Natural killer cell (primary cell): ENCODE results near the gene PARD6G. TPM values are rescaled to one million over a fixed set of nuclear protein-coding genes. Genes with fewer than 3 reads are reported as not detected.

ENCODE experiments used
- ATAC-seq, 3 donors: fragments of 150-1000 bp in 2 of 3; fragments of 200-7000 bp in 1 of 3; cut with Tn5 transposase; 1 replicate in 1 of 3; 2 replicates in 2 of 3; pipeline ENCODE4 v1.10.0; 2021; ENCODE audit warnings: mild to moderate bottlenecking in 2 of 3, moderate library complexity in 2 of 3
- DNase-seq, 2 donors: peaks; one replicate each; pipeline versions ENCODE4 v3.0.0 to v3.0.0-alpha.2; 2013 to 2021; ENCODE audit warnings: mixed read lengths in 1 of 2
- H3K27ac ChIP-seq: one replicate; pipeline ENCODE4 v1.5.1; 2013; ENCODE audit warnings: mild to moderate bottlenecking, low read length
- H3K27me3 ChIP-seq: one replicate; pipeline ENCODE4 v1.6.1; 2013; ENCODE audit warnings: low read length; ENCODE audit not compliant: control insufficient read depth, insufficient read depth
- H3K36me3 ChIP-seq: one replicate; pipeline ENCODE4 v1.6.1; 2013; ENCODE audit warnings: low read length; ENCODE audit not compliant: control insufficient read depth, insufficient read depth
- H3K4me1 ChIP-seq: one replicate; pipeline ENCODE4 v1.6.1; 2013; ENCODE audit warnings: low read length; ENCODE audit not compliant: control insufficient read depth, insufficient read depth
- H3K4me3 ChIP-seq: one replicate; pipeline ENCODE4 v1.5.1; 2013; ENCODE audit warnings: low read length
- H3K9me3 ChIP-seq: one replicate; pipeline ENCODE4 v1.6.1; 2013; ENCODE audit warnings: low read length; ENCODE audit not compliant: control insufficient read depth, insufficient read depth
- H3K27ac Mint-ChIP-seq, 2 donors: one replicate each; pipeline ENCODE4 v1.8.0; 2022; ENCODE audit warnings: mild to moderate bottlenecking in 2 of 2, mixed read lengths in 2 of 2, moderate library complexity in 1 of 2
- H3K27me3 Mint-ChIP-seq, 2 donors: one replicate each; pipeline ENCODE4 v1.8.0; 2022; ENCODE audit warnings: low read depth in 2 of 2, mixed read lengths in 2 of 2
- H3K36me3 Mint-ChIP-seq: one replicate; pipeline ENCODE4 v1.8.0; 2022; ENCODE audit warnings: mixed read lengths
- H3K4me1 Mint-ChIP-seq, 2 donors: one replicate each; pipeline ENCODE4 v1.8.0; 2022; ENCODE audit warnings: mixed read lengths in 2 of 2
- H3K4me3 Mint-ChIP-seq: one replicate; pipeline ENCODE4 v1.8.0; 2022; ENCODE audit warnings: mild to moderate bottlenecking, moderate library complexity, mixed read lengths
- H3K9me3 Mint-ChIP-seq, 2 donors: one replicate each; pipeline ENCODE4 v1.8.0; 2022; ENCODE audit warnings: mixed read lengths in 2 of 2
- WGBS: methylation state at CpG from one replicate; pipeline ENCODE4 v1.1.7; 2013; ENCODE audit warnings: missing lambda C conversion rate; ENCODE audit not compliant: insufficient coverage; 5-methylcytosine and 5-hydroxymethylcytosine counted together
- intact Hi-C: fragments of 100-400 bp; cut with micrococcal nuclease; formaldehyde crosslinking; loops from one replicate; pipeline ENCODE4 v1.14.2; 2022
- total RNA-seq, 4 donors: library from RNA; stranded (reverse); fragments of 120-200 nt in 1 of 4; gene quantifications; one replicate each; pipeline versions ENCODE4 v1.2.3 to v1.2.4, GENCODE V29; 2013 to 2022
- TF ChIP-seq, protein P1 (sequence below): fragments of 200-600 bp; IDR thresholded peaks from one replicate; pipeline ENCODE4 v1.8.0; 2022; ENCODE audit warnings: antibody characterized with exemption

Gene PARD6G
- total RNA-seq, 3 donors from 2014 or later (not counting 1 experiment from before 2014, with no cell fraction given): not detected

DNA sequence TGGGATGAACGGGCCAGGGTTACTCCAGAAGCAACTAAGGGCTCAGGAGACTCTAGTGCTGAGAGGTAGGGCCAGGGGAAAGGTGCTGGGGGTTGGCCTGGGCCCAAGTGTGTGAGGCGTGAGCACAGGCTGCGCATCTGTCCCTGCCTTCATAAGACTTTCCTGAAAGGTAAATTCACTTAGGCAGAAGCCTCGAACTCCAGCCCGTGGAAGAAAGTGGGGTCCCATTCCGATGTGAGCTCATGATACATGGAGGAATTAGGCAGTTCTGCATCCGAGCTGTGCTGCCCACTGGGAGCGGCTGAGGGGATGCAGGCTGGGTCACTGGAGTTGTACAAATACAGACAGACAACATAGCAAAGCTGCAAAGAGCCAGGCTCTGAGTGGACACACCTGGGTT is 16.2 kb downstream of the PARD6G start:
- no peaks in the 10 kb centered on the region for H3K36me3 Mint-ChIP-seq
- no peaks in the 10 kb centered on the region for H3K4me1 Mint-ChIP-seq
- H3K9me3 ChIP-seq: no peaks in the 10 kb centered on the region
- no peak overlapping the region for H3K4me3 ChIP-seq
- TF ChIP-seq, protein P1, sequence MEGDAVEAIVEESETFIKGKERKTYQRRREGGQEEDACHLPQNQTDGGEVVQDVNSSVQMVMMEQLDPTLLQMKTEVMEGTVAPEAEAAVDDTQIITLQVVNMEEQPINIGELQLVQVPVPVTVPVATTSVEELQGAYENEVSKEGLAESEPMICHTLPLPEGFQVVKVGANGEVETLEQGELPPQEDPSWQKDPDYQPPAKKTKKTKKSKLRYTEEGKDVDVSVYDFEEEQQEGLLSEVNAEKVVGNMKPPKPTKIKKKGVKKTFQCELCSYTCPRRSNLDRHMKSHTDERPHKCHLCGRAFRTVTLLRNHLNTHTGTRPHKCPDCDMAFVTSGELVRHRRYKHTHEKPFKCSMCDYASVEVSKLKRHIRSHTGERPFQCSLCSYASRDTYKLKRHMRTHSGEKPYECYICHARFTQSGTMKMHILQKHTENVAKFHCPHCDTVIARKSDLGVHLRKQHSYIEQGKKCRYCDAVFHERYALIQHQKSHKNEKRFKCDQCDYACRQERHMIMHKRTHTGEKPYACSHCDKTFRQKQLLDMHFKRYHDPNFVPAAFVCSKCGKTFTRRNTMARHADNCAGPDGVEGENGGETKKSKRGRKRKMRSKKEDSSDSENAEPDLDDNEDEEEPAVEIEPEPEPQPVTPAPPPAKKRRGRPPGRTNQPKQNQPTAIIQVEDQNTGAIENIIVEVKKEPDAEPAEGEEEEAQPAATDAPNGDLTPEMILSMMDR: no peak
- H3K27me3 ChIP-seq: no peaks in the 10 kb centered on the region
- H3K27ac ChIP-seq: no peak overlapping the region
- ATAC-seq (peak in 1 of 3 donors; percentile 3), DNase-seq (no peak)
- no peak overlapping the region for H3K4me3 Mint-ChIP-seq
- intact Hi-C loops: no loop called here
- no peaks in the 10 kb centered on the region for H3K36me3 ChIP-seq
- peaks cover 3 to 13% of the 10 kb centered on the region in 2 donors for H3K27me3 Mint-ChIP-seq
- WGBS: 89% methylated on average over 8 of the region's 8 CpGs
- no peaks in the 10 kb centered on the region for H3K4me1 ChIP-seq
- H3K9me3 Mint-ChIP-seq: no peaks in the 10 kb centered on the region
- no peak overlapping the region for H3K27ac Mint-ChIP-seq

DNA sequence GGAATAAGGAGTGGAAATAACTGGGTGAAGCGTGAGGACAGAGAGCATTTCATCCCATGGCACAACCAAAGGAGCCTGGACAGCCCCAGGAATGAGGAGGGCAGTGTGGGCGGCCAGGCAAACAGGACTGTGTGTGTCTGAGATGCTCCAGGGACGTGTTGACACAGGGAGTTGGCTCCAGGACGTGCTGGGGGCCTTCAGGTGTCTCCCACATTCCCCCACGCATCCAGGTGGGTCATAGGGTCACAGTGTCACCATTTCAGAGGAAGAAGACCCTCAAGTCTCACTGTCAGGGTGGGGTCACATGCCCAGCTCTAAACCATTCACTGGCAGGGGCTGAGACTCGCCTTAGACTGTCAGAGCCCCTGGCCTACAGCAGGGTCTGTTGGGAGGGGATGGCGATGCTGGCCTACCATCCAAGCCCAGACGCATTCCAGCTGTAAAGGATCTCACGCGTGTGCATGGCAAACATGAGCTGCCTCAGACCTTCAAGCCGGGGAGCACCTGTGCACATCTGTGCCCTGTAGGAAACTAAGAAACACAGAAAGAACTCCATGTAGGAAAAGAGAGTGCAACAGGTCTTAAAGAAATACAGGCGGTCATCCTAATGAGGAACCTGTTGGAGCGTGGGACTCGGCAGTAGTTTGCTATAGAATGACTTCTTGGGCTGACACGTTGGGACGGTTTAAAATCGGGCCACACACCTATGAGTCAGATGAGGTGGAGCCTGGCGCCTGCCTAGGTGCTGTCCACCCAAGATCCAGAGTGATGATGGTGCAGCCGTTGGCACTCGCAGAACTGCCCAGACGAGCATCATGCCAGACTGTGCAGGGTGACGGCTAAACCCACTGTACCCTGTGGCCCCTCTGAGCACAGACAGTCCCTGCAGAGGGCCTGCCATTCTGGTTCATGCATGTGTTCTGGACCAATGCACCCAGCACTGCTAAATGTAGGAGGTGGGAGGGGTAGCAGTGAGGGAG is 17.3 kb downstream of the PARD6G start:
- Histone ChIP-seq H3K9me3 (no peaks in the 10 kb centered on the region), H3K4me3 (no peak overlapping the region), H3K36me3 (no peaks in the 10 kb centered on the region), H3K4me1 (no peaks in the 10 kb centered on the region), H3K27ac (no peak overlapping the region), H3K27me3 (no peaks in the 10 kb centered on the region)
- no peaks in the 10 kb centered on the region for H3K9me3 Mint-ChIP-seq
- H3K36me3 Mint-ChIP-seq: no peaks in the 10 kb centered on the region
- TF ChIP-seq, protein P1: no peak
- DNase-seq (no peak), ATAC-seq (peak in 1 of 3 donors; percentile 24)
- H3K27ac Mint-ChIP-seq: no peak overlapping the region
- 90% methylated on average over 22 of the region's 22 CpGs for WGBS
- H3K4me3 Mint-ChIP-seq: no peak overlapping the region
- intact Hi-C loops: no loop called here
- H3K27me3 Mint-ChIP-seq: peaks cover 3 to 8% of the 10 kb centered on the region in 2 donors
- no peaks in the 10 kb centered on the region for H3K4me1 Mint-ChIP-seq

DNA sequence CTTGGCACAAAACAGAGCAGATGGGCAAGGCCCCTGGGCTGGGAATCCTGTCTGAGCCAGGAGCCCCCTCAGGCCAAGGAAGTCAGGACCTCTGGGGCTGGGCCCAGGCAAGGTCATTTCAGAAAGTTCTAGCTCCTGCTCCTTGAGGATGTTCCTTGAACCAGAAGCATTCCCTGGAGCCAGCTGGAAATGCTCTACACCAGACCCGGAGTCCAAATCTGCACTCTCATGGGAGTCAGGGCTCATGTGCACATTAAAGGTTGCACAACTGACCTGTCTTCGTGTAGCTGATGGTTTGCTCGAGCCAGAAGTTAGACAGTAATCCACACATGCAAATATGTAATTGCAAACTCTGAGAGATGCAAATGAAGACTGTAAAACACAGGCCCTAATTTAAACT is 18.0 kb downstream of the PARD6G start:
- Histone ChIP-seq H3K4me1 (no peaks in the 10 kb centered on the region), H3K4me3 (no peak overlapping the region), H3K27me3 (no peaks in the 10 kb centered on the region), H3K9me3 (no peaks in the 10 kb centered on the region), H3K27ac (no peak overlapping the region), H3K36me3 (no peaks in the 10 kb centered on the region)
- Mint-ChIP-seq H3K9me3 (no peaks in the 10 kb centered on the region), H3K36me3 (no peaks in the 10 kb centered on the region), H3K27me3 (peaks cover 3 to 7% of the 10 kb centered on the region in 2 donors), H3K27ac (no peak overlapping the region), H3K4me1 (no peaks in the 10 kb centered on the region), H3K4me3 (no peak overlapping the region)
- intact Hi-C loops: no loop called here
- WGBS: 97% methylated on average over 2 of the region's 3 CpGs
- DNase-seq (no peak), ATAC-seq (no peak)
- TF ChIP-seq, protein P1: no peak
